ENCODE results near the gene CALR. TPM values are rescaled to one million over a fixed set of nuclear protein-coding genes. Genes with fewer than 3 reads are reported as not detected.

CALR gene
- total RNA-seq, 3 donors from 2014 or later (not counting 1 experiment from before 2014, with no cell fraction given), result 588 to 813 (median 763) TPM

GRCh38 chr19:12979974-12980373 is 41.6 kb downstream of the CALR start:
- no peaks in the 10 kb centered on the region for H3K9me3 Mint-ChIP-seq
- Histone ChIP-seq H3K9me3 (ENCODE audit: control insufficient read depth, insufficient read depth, low read length) (no peaks in the 10 kb centered on the region), H3K4me1 (ENCODE audit: control insufficient read depth, insufficient read depth, low read length) (peaks cover 21% of the 10 kb centered on the region), H3K36me3 (ENCODE audit: control insufficient read depth, insufficient read depth, low read length) (no peaks in the 10 kb centered on the region), H3K27ac (ENCODE audit: low read length) (no peak overlapping the region), H3K4me3 (ENCODE audit: low read length) (no peak overlapping the region), H3K27me3 (ENCODE audit: control insufficient read depth, insufficient read depth, low read length) (peaks cover 10% of the 10 kb centered on the region)
- no peak overlapping the region for H3K4me3 Mint-ChIP-seq
- peaks cover 6% of the 10 kb centered on the region in 2 donors for H3K4me1 Mint-ChIP-seq
- H3K36me3 Mint-ChIP-seq, result no peaks in the 10 kb centered on the region
- DNase-seq (no peak), ATAC-seq (no peak)
- 65% methylated on average over 3 of the region's 3 CpGs for WGBS (ENCODE audit: insufficient coverage)
- H3K27me3 Mint-ChIP-seq (ENCODE audit: low read depth in 2 of 2), result peaks cover 8 to 9% of the 10 kb centered on the region in 2 donors
- no peak for TF ChIP-seq CTCF (IDR thresholded peaks at IDR 0.05)
- H3K27ac Mint-ChIP-seq, result no peak overlapping the region
- intact Hi-C loops (cut with micrococcal nuclease), result no loop called here

- Histone ChIP-seq H3K27ac (ENCODE audit: low read length) (no peak overlapping the region), H3K9me3 (ENCODE audit: control insufficient read depth, insufficient read depth, low read length) (no peaks in the 10 kb centered on the region), H3K27me3 (ENCODE audit: control insufficient read depth, insufficient read depth, low read length) (peaks cover 7% of the 10 kb centered on the region), H3K36me3 (ENCODE audit: control insufficient read depth, insufficient read depth, low read length) (no peaks in the 10 kb centered on the region), H3K4me1 (ENCODE audit: control insufficient read depth, insufficient read depth, low read length) (peaks cover 33% of the 10 kb centered on the region), H3K4me3 (ENCODE audit: low read length) (no peak overlapping the region)
- H3K27ac Mint-ChIP-seq, result no peak overlapping the region
- no peaks in the 10 kb centered on the region for H3K9me3 Mint-ChIP-seq
- no peak for TF ChIP-seq CTCF (IDR thresholded peaks at IDR 0.05)
- 89% methylated on average over 3 of the region's 6 CpGs for WGBS (ENCODE audit: insufficient coverage)
- intact Hi-C loops (cut with micrococcal nuclease), result loop anchor here (1.0 kb wide), 1 partner anchor 79 kb away; no protein-coding TSS in a partner anchor
- H3K4me1 Mint-ChIP-seq, result peaks cover 5 to 10% of the 10 kb centered on the region in 2 donors
- no peak overlapping the region for H3K4me3 Mint-ChIP-seq
- no peak for ATAC-seq
- DNase-seq, result no peak
- peaks cover 6 to 9% of the 10 kb centered on the region in 2 donors for H3K27me3 Mint-ChIP-seq (ENCODE audit: low read depth in 2 of 2)
- no peaks in the 10 kb centered on the region for H3K36me3 Mint-ChIP-seq
Observed at GRCh38 chr19:12982648-12983047, 44.2 kb downstream of the CALR start.

- WGBS (ENCODE audit: insufficient coverage), result 58% methylated on average over 10 of the region's 10 CpGs
- ATAC-seq (no peak), DNase-seq (no peak)
- H3K4me1 Mint-ChIP-seq, result peaks cover under 1 to 6% of the 10 kb centered on the region in 2 donors
- Histone ChIP-seq H3K9me3 (ENCODE audit: control insufficient read depth, insufficient read depth, low read length) (no peaks in the 10 kb centered on the region), H3K36me3 (ENCODE audit: control insufficient read depth, insufficient read depth, low read length) (no peaks in the 10 kb centered on the region), H3K27ac (ENCODE audit: low read length) (no peak overlapping the region), H3K4me3 (ENCODE audit: low read length) (peak overlapping the region; percentile 19), H3K27me3 (ENCODE audit: control insufficient read depth, insufficient read depth, low read length) (peaks cover 7% of the 10 kb centered on the region), H3K4me1 (ENCODE audit: control insufficient read depth, insufficient read depth, low read length) (peaks cover 33% of the 10 kb centered on the region)
- peaks cover 1 to 4% of the 10 kb centered on the region in 2 donors for H3K27me3 Mint-ChIP-seq (ENCODE audit: low read depth in 2 of 2)
- intact Hi-C loops (cut with micrococcal nuclease), result loop anchor here (1.0 kb wide), 1 partner anchor 78 kb away; no protein-coding TSS in a partner anchor
- H3K9me3 Mint-ChIP-seq, result no peaks in the 10 kb centered on the region
- no peak overlapping the region for H3K27ac Mint-ChIP-seq
- no peak overlapping the region for H3K4me3 Mint-ChIP-seq
- no peak for TF ChIP-seq CTCF (IDR thresholded peaks at IDR 0.05)
- no peaks in the 10 kb centered on the region for H3K36me3 Mint-ChIP-seq
Observed at GRCh38 chr19:12983091-12983490, 44.7 kb downstream of the CALR start.
